Bronchial epithelial cell (primary cell): ENCODE data around the gene PKNOX1. TPM values are rescaled to one million over a fixed set of nuclear protein-coding genes. Genes with fewer than 3 reads are reported as not detected.
A peak's percentile ranks its signal among the peaks of the same experiment; 100 is the strongest.
"Not testable (repeated sequence)": the region's sequence is repeated elsewhere in the genome, so short reads cannot be mapped to it uniquely, and the experiment has no call there.

ENCODE experiments used
- DNase-seq: peaks from one replicate; pipeline ENCODE4 v3.0.0-alpha.2; 2010; ENCODE audit warnings: low read depth
- FAIRE-seq: peaks from 2 replicates; lab custom pipeline; 2011; peaks lifted over from hg19 to GRCh38; lab: Jason Lieb, UNC
- H3K27me3 ChIP-seq: 2 replicates; pipeline ENCODE4 v1.5.1; 2011; ENCODE audit warnings: low read length; ENCODE audit not compliant: control insufficient read depth, insufficient read depth
- H3K36me3 ChIP-seq: 2 replicates; pipeline ENCODE4 v1.5.1; 2011; ENCODE audit warnings: low read length; ENCODE audit not compliant: control insufficient read depth, insufficient read depth
- H3K4me3 ChIP-seq: 2 replicates; pipeline ENCODE4 v1.5.1; 2011; ENCODE audit warnings: mild to moderate bottlenecking, low read depth, low read length, control low read depth
- total RNA-seq: library from RNA; depleted of rRNA; stranded (reverse); fragments of >200 nt; gene quantifications from 2 replicates; pipeline ENCODE4 v1.2.1, GENCODE V29; 2014
- TF ChIP-seq, protein P1 (sequence below): IDR thresholded peaks from 2 replicates; pipeline ENCODE4 v1.5.1; 2011; ENCODE audit warnings: mild to moderate bottlenecking, moderate library complexity, low read length, control low read depth, inconsistent platforms; ENCODE audit not compliant: insufficient read depth, severe bottlenecking

The PKNOX1 gene
- total RNA-seq, 1 donor from 2014 or later = 7.9 TPM

DNA sequence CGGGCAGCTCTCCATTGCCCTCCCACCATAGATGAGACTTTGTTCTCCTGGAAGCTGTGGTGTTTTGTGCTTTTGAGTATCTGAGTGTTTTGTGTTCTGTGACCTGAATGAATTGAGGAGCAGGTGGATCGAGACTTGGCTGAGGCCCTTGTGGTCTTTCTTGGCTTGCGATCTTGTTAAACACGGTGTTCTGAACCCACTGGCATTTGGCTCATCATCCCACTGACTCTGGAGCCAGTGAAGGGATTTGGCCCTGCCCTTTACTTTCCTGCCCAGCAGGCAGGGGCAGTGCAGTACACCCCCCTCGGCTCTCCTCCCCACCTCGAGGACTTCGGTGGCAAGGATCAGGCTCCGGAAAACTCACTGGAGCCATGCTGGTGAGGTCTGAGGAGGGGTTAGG is 30.6 kb downstream of the PKNOX1 start:
- TF ChIP-seq, protein P1, sequence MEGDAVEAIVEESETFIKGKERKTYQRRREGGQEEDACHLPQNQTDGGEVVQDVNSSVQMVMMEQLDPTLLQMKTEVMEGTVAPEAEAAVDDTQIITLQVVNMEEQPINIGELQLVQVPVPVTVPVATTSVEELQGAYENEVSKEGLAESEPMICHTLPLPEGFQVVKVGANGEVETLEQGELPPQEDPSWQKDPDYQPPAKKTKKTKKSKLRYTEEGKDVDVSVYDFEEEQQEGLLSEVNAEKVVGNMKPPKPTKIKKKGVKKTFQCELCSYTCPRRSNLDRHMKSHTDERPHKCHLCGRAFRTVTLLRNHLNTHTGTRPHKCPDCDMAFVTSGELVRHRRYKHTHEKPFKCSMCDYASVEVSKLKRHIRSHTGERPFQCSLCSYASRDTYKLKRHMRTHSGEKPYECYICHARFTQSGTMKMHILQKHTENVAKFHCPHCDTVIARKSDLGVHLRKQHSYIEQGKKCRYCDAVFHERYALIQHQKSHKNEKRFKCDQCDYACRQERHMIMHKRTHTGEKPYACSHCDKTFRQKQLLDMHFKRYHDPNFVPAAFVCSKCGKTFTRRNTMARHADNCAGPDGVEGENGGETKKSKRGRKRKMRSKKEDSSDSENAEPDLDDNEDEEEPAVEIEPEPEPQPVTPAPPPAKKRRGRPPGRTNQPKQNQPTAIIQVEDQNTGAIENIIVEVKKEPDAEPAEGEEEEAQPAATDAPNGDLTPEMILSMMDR = no peak
- FAIRE-seq = no peak
- peaks cover 8% of the 10 kb centered on the region for H3K36me3 ChIP-seq
- DNase-seq = no peak
- H3K4me3 ChIP-seq = no peak overlapping the region
- H3K27me3 ChIP-seq = no peaks in the 10 kb centered on the region

DNA sequence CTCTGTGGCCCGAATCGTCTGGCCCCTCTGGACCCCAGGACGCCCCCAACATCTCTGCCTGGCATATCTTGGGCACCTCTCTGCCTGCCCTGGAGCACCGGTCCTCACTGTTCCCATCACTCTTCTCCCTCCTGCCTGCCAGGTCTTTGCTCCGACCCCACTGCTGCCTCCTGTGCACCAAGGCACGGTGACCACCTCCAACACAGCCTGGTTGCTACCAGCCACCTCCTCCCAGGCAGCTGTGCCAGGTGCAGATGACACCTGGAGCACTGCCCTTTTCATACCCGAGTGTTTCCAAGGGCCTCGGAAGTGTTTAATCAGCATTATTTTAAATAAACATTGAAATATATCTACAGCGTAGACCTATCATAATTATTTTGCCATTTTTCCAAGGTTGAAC is 31.3 kb downstream of the PKNOX1 start:
- Histone ChIP-seq H3K27me3 (no peaks in the 10 kb centered on the region), H3K36me3 (peaks cover 8% of the 10 kb centered on the region), H3K4me3 (no peak overlapping the region)
- FAIRE-seq (no peak), DNase-seq (no peak)
- TF ChIP-seq, protein P1 = no peak

DNA sequence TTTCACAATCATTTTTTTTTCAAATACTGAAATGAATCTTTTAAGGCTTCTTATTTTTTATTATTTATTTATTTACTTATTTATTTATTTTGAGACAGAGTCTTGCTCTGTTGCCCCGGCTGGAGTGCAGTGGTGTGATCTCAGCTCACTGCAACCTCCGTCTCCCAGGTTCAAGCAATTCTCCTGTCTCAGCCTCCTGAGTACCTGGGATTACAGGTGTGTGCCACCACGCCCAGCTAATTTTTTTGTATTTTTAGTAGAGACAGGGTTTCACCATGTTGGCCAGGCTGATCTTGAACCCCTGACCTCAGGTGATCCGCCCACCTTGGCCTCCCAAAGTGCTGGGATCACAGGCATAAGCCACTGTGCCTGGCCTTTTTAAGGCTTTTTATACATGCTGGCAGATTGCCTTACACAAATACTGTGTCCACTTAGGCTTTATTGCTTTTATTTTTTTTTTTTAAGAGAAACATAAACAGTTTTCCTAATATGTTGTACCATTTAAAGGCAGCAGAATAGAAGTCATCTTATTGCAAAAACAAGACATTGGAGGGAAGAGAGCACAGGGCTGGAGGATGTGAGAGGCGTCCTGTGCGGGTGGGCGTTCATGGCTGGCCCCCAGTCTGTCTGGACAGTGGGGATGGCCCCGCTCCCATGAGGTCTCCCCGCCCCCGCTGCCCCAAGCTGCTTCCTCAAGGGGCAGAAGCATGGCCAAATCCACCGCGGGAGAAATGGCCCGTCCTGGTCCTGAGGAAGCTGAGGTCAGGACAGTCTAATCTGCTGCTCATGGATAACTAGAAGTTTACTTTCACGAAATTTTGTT is 31.9 kb downstream of the PKNOX1 start:
- H3K36me3 ChIP-seq, FAIRE-seq: not testable (repeated sequence)

GRCh38 chr21:43006874-43007208 is 32.5 kb downstream of the PKNOX1 start:
- Histone ChIP-seq H3K4me3 (no peak overlapping the region), H3K27me3 (no peaks in the 10 kb centered on the region), H3K36me3 (peaks cover 8% of the 10 kb centered on the region)
- FAIRE-seq = no peak
- TF ChIP-seq, protein P1 = no peak
- no peak for DNase-seq

More for the DNA sequence above, 31.9 kb downstream of the PKNOX1 start:
- DNase-seq, H3K4me3 ChIP-seq, H3K27me3 ChIP-seq: not testable (repeated sequence)

DNA sequence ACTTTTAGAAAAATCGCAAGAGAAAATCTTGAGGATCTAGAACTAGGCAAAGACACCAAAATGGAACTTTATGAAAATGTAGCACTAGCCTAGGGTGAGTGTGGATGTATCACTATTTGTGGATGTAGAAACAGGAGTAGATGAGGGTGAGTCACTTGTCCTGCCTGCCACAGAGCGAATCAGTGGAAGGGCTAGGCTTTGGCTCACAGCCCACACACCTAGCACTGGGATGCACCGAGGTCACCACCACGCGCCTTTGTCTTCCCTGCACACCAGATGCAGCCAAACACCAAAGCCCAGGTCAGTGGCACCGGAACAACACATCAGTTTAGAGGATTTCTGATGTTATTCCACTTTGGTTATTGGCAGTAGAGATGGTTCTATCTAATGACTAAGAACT is 38.2 kb downstream of the PKNOX1 start:
- Histone ChIP-seq H3K4me3 (no peak overlapping the region), H3K27me3 (no peaks in the 10 kb centered on the region), H3K36me3 (peaks cover 7% of the 10 kb centered on the region)
- TF ChIP-seq, protein P1 = no peak
- no peak for FAIRE-seq
- DNase-seq = peak; percentile 73

DNA sequence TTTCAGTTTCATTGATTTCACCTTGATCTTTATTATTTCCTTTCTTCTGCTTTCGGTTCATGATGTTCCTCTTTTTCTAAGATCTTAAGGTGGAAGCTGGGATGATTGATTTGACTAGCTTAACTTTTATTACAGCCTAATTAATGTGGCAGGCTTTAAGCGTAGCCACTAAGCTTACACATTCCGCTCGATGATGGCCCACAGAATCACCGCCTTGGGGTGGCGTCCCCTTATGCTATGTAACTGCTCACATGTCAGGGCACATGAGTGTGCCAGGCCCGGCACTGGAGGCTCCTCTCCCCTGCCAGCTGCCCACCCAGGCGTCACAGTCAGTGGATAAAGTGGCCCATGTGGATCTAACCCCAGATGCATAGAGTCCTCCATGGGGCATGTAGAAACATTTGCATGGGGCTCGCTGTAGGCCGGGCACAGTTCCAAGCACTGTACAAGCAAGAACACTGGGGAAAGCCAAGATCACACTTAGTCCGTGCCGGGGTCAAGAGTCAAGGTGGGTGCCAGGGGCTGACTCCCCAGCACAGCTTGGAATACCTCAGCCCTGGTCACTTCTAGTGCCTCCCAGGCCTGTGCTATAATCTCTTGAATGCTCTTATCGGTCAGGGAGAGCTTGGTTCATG is 41.7 kb downstream of the PKNOX1 start:
- DNase-seq (no peak), FAIRE-seq (no peak)
- TF ChIP-seq, protein P1 = no peak
- Histone ChIP-seq H3K4me3 (no peak overlapping the region), H3K27me3 (no peaks in the 10 kb centered on the region), H3K36me3 (peaks cover 12% of the 10 kb centered on the region)
